Liver (tissue), 9 donors: ENCODE results near the gene DOCK8. TPM values are rescaled to one million over a fixed set of nuclear protein-coding genes. Genes with fewer than 3 reads are reported as not detected.

Source experiments
- DNase-seq: peaks from one replicate; pipeline ENCODE4 v3.0.0-alpha.2; 2017; ENCODE audit warnings: low spot score
- H3K27ac ChIP-seq, 2 donors: one replicate each; pipeline ENCODE4 v1.7.0; 2013; ENCODE audit warnings: inconsistent platforms in 2 of 2, low read length in 2 of 2, control low read depth in 1 of 2, low read depth in 1 of 2, mild to moderate bottlenecking in 1 of 2
- H3K27me3 ChIP-seq, 4 donors: one replicate each; pipeline versions ENCODE4 v1.6.1 to v1.7.0; 2013; ENCODE audit warnings: low read length in 3 of 4, inconsistent platforms in 1 of 4, mild to moderate bottlenecking in 1 of 4, moderate library complexity in 1 of 4; ENCODE audit not compliant: control insufficient read depth in 4 of 4, insufficient read depth in 4 of 4
- H3K36me3 ChIP-seq, 4 donors: one replicate each; pipeline versions ENCODE4 v1.6.1 to v1.7.0; 2013; ENCODE audit warnings: low read length in 3 of 4, mild to moderate bottlenecking in 3 of 4, low read depth in 1 of 4, moderate library complexity in 1 of 4; ENCODE audit not compliant: control insufficient read depth in 4 of 4, insufficient read depth in 3 of 4
- H3K4me1 ChIP-seq, 4 donors: one replicate each; pipeline versions ENCODE4 v1.6.1 to v1.7.0; 2013; ENCODE audit warnings: low read length in 3 of 4, mild to moderate bottlenecking in 3 of 4, moderate library complexity in 1 of 4; ENCODE audit not compliant: control insufficient read depth in 4 of 4, insufficient read depth in 4 of 4
- H3K4me3 ChIP-seq, 3 donors: one replicate each; pipeline versions ENCODE4 v1.6.1 to v1.7.0; 2013; ENCODE audit warnings: low read length in 3 of 3, control low read depth in 1 of 3, low read depth in 1 of 3, mild to moderate bottlenecking in 1 of 3
- H3K9ac ChIP-seq, 2 donors: one replicate each; pipeline ENCODE4 v1.7.0; 2013; ENCODE audit warnings: low read length in 2 of 2, mild to moderate bottlenecking in 2 of 2, moderate library complexity in 2 of 2, control low read depth in 1 of 2, low read depth in 1 of 2
- H3K9me3 ChIP-seq, 4 donors: one replicate each; pipeline versions ENCODE4 v1.6.1 to v1.7.0; 2013; ENCODE audit warnings: low read length in 3 of 4; ENCODE audit not compliant: control insufficient read depth in 4 of 4
- EGR1 ChIP-seq, 2 donors: IDR thresholded peaks; 2 replicates each; pipeline ENCODE4 v1.6.1; 2016 to 2018; ENCODE audit warnings: antibody characterized with exemption in 2 of 2, low read depth in 2 of 2
- FOXA1 ChIP-seq: IDR thresholded peaks from 2 replicates; pipeline ENCODE4 v1.6.1; 2016; ENCODE audit warnings: antibody characterized with exemption
- FOXA2 ChIP-seq: IDR thresholded peaks from 2 replicates; pipeline ENCODE4 v1.6.1; 2016; ENCODE audit warnings: antibody characterized with exemption
- GABPA ChIP-seq, 2 donors: IDR thresholded peaks in 1 of 2; conservative IDR thresholded peaks in 1 of 2; 2 replicates each; pipeline ENCODE4 v1.6.1; 2016; ENCODE audit warnings: antibody characterized with exemption in 2 of 2, mild to moderate bottlenecking in 1 of 2, moderate library complexity in 1 of 2
- HNF4A ChIP-seq, 2 donors: conservative IDR thresholded peaks; 2 replicates each; pipeline ENCODE4 v1.6.1; 2016; ENCODE audit warnings: antibody characterized with exemption in 2 of 2, mild to moderate bottlenecking in 2 of 2
- HNF4G ChIP-seq: IDR thresholded peaks from 2 replicates; pipeline ENCODE4 v1.6.1; 2016; ENCODE audit warnings: antibody characterized with exemption
- JUND ChIP-seq, 2 donors: IDR thresholded peaks; 2 replicates each; pipeline ENCODE4 v1.6.1; 2016; ENCODE audit warnings: antibody characterized with exemption in 2 of 2
- NR2F2 ChIP-seq: IDR thresholded peaks from 2 replicates; pipeline ENCODE4 v1.6.1; 2016; ENCODE audit warnings: antibody characterized with exemption
- RAD21 ChIP-seq, 2 donors: IDR thresholded peaks; 2 replicates each; pipeline ENCODE4 v1.6.1; 2016; ENCODE audit warnings: antibody characterized with exemption in 2 of 2, mild to moderate bottlenecking in 2 of 2
- RXRA ChIP-seq, 2 donors: IDR thresholded peaks; 2 replicates each; pipeline ENCODE4 v1.6.1; 2017 to 2018; ENCODE audit warnings: antibody characterized with exemption in 2 of 2, mild to moderate bottlenecking in 1 of 2
- SP1 ChIP-seq: IDR thresholded peaks from 2 replicates; pipeline ENCODE4 v1.6.1; 2018; ENCODE audit warnings: antibody characterized with exemption, mild to moderate bottlenecking
- TAF1 ChIP-seq: conservative IDR thresholded peaks from 2 replicates; pipeline ENCODE4 v1.6.1; 2016; ENCODE audit warnings: antibody characterized with exemption, mild to moderate bottlenecking
- YY1 ChIP-seq: IDR thresholded peaks from 2 replicates; pipeline ENCODE4 v1.6.1; 2016; ENCODE audit warnings: antibody characterized with exemption, mild to moderate bottlenecking
- WGBS: extraction: QIAGEN DNeasy Blood & Tissue Kit; methylation state at CpG from one replicate; pipeline ENCODE4 v1.1.7; 2013; 5-methylcytosine and 5-hydroxymethylcytosine counted together
- polyA plus RNA-seq, 2 donors: library from polyadenylated mRNA; stranded (reverse) in 1 of 2; unstranded in 1 of 2; fragments of 200-250 nt in 1 of 2; fragments of >200 nt in 1 of 2; fragmentation: Nextera tagmentation in 1 of 2; extraction: Ambion mirVana in 1 of 2; gene quantifications; one replicate each; pipeline versions ENCODE4 v1.2.1 to v1.2.3, GENCODE V29; 2013 to 2015
- total RNA-seq, 2 donors: library from RNA; depleted of rRNA; stranded (reverse); fragments of >200 nt; gene quantifications; one replicate each; pipeline ENCODE4 v1.2.3, GENCODE V29; 2014
- TF ChIP-seq, protein P1 (sequence below): fragments of 150-350 bp; IDR thresholded peaks from 2 replicates; pipeline ENCODE4 v1.5.1; 2017; ENCODE audit warnings: improper control_type of control experiment, low read depth, low read length; ENCODE audit not compliant: missing input control
- TF ChIP-seq, protein P2 (sequence below): IDR thresholded peaks from 2 replicates; pipeline ENCODE4 v1.6.1; 2016; ENCODE audit warnings: antibody characterized with exemption, mild to moderate bottlenecking
- TF ChIP-seq, protein P3 (sequence below): IDR thresholded peaks from 2 replicates; pipeline ENCODE4 v1.6.1; 2016; ENCODE audit warnings: antibody characterized with exemption
- TF ChIP-seq, protein P4 (sequence below): IDR thresholded peaks from 2 replicates; pipeline ENCODE4 v1.6.1; 2016; ENCODE audit warnings: antibody characterized with exemption
- donor health status: healthy.
- donor health status: healthy.
- donor health status: healthy.
- donor health status: healthy.
- donor health status: healthy.

DOCK8 gene
- total and polyA plus RNA-seq, 4 donors = 3.8 to 22.6 (median 7.4) TPM

DNA sequence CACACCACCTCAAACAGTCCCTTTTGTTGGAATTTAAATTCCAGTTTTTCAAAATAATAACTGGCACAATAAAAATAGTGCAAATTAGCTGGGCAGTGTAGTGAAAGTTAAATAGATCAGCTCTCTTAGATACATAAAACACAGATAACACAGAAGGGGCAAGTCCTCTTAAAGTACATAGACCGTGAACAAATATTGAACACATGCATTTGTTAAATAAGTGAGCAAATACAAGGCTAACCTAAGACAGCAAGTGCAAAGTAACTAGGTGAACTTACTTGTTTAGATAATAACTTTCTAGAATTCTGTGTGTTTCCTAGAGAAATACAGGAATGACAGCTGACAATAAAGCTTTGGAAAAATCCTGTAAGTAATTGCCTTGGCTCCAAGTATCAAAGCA, 280.1 kb downstream of the DOCK8 start:
- no peak overlapping the region for H3K27ac ChIP-seq
- no peaks in the 10 kb centered on the region for H3K36me3 ChIP-seq
- no peak overlapping the region for H3K9ac ChIP-seq
- H3K4me3 ChIP-seq = no peak overlapping the region
- no peak for TF ChIP-seq NR2F2
- TF ChIP-seq SP1 = no peak
- no peak for TF ChIP-seq RXRA (IDR thresholded peaks at IDR 0.05)
- TF ChIP-seq FOXA1 = no peak
- TF ChIP-seq HNF4G = no peak
- no peak for TF ChIP-seq YY1
- no peak for TF ChIP-seq RAD21 (IDR thresholded peaks at IDR 0.05)
- no peak for TF ChIP-seq TAF1
- TF ChIP-seq GABPA (IDR thresholded peaks at IDR 0.05 in 1 of 2, conservative IDR thresholded peaks at IDR 0.05 in 1 of 2) = no peak
- no peak for TF ChIP-seq EGR1 (IDR thresholded peaks at IDR 0.05; ENCODE audit: low read depth in 2 of 2)
- TF ChIP-seq, protein P1, sequence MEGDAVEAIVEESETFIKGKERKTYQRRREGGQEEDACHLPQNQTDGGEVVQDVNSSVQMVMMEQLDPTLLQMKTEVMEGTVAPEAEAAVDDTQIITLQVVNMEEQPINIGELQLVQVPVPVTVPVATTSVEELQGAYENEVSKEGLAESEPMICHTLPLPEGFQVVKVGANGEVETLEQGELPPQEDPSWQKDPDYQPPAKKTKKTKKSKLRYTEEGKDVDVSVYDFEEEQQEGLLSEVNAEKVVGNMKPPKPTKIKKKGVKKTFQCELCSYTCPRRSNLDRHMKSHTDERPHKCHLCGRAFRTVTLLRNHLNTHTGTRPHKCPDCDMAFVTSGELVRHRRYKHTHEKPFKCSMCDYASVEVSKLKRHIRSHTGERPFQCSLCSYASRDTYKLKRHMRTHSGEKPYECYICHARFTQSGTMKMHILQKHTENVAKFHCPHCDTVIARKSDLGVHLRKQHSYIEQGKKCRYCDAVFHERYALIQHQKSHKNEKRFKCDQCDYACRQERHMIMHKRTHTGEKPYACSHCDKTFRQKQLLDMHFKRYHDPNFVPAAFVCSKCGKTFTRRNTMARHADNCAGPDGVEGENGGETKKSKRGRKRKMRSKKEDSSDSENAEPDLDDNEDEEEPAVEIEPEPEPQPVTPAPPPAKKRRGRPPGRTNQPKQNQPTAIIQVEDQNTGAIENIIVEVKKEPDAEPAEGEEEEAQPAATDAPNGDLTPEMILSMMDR = no peak
- TF ChIP-seq FOXA2 = no peak
- no peak for TF ChIP-seq HNF4A (conservative IDR thresholded peaks at IDR 0.05)
- no peak for TF ChIP-seq JUND (IDR thresholded peaks at IDR 0.05)
- TF ChIP-seq, protein P2, sequence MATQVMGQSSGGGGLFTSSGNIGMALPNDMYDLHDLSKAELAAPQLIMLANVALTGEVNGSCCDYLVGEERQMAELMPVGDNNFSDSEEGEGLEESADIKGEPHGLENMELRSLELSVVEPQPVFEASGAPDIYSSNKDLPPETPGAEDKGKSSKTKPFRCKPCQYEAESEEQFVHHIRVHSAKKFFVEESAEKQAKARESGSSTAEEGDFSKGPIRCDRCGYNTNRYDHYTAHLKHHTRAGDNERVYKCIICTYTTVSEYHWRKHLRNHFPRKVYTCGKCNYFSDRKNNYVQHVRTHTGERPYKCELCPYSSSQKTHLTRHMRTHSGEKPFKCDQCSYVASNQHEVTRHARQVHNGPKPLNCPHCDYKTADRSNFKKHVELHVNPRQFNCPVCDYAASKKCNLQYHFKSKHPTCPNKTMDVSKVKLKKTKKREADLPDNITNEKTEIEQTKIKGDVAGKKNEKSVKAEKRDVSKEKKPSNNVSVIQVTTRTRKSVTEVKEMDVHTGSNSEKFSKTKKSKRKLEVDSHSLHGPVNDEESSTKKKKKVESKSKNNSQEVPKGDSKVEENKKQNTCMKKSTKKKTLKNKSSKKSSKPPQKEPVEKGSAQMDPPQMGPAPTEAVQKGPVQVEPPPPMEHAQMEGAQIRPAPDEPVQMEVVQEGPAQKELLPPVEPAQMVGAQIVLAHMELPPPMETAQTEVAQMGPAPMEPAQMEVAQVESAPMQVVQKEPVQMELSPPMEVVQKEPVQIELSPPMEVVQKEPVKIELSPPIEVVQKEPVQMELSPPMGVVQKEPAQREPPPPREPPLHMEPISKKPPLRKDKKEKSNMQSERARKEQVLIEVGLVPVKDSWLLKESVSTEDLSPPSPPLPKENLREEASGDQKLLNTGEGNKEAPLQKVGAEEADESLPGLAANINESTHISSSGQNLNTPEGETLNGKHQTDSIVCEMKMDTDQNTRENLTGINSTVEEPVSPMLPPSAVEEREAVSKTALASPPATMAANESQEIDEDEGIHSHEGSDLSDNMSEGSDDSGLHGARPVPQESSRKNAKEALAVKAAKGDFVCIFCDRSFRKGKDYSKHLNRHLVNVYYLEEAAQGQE = no peak
- TF ChIP-seq, protein P3, sequence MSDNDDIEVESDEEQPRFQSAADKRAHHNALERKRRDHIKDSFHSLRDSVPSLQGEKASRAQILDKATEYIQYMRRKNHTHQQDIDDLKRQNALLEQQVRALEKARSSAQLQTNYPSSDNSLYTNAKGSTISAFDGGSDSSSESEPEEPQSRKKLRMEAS = no peak
- no peaks in the 10 kb centered on the region for H3K9me3 ChIP-seq
- 41% methylated on average over 1 of the region's 1 CpG for WGBS
- peaks cover 0 to 37% (median 4%) of the 10 kb centered on the region in 4 donors for H3K27me3 ChIP-seq
- DNase-seq = no peak
- H3K4me1 ChIP-seq = peaks cover 0 to 9% (median 3%) of the 10 kb centered on the region in 4 donors

DNA sequence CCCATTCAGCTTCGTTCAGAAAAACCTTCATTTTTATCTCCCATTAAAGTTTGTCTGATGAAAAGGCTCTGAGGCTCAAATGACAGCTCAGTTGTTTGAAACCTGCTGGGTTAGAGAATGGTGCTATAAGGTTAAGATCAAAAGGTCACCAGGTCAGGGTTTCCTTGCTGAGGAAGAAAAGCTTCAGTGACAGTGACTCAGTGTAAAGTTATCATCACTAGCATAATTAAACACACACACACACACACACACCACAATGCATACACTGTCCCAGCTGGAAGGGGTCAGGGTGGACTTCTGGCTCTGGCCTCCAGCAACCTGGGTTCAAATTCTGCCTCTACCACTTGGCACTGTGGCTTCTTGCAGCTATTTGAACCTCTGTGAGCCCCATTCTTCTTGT, 281.1 kb downstream of the DOCK8 start:
- 35% methylated on average over 1 of the region's 1 CpG for WGBS
- Histone ChIP-seq H3K27me3 (peaks cover 0 to 37% (median 4%) of the 10 kb centered on the region in 4 donors), H3K36me3 (no peaks in the 10 kb centered on the region), H3K4me1 (peaks cover 0 to 6% (median 0%) of the 10 kb centered on the region in 4 donors), H3K9me3 (no peaks in the 10 kb centered on the region), H3K9ac (no peak overlapping the region), H3K27ac (no peak overlapping the region), H3K4me3 (no peak overlapping the region)
- no peak for DNase-seq
- TF ChIP-seq TAF1 (no peak), FOXA1 (no peak), RXRA (IDR thresholded peaks at IDR 0.05) (no peak), HNF4A (conservative IDR thresholded peaks at IDR 0.05) (no peak), EGR1 (IDR thresholded peaks at IDR 0.05; ENCODE audit: low read depth in 2 of 2) (no peak), JUND (IDR thresholded peaks at IDR 0.05) (no peak), HNF4G (no peak), SP1 (no peak), GABPA (IDR thresholded peaks at IDR 0.05 in 1 of 2, conservative IDR thresholded peaks at IDR 0.05 in 1 of 2) (no peak), RAD21 (IDR thresholded peaks at IDR 0.05) (no peak), YY1 (no peak), FOXA2 (no peak)
- TF ChIP-seq, protein P3 = no peak
- TF ChIP-seq, protein P4, sequence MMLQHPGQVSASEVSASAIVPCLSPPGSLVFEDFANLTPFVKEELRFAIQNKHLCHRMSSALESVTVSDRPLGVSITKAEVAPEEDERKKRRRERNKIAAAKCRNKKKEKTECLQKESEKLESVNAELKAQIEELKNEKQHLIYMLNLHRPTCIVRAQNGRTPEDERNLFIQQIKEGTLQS = no peak
- TF ChIP-seq, protein P1 = no peak
- TF ChIP-seq, protein P2 = no peak
